ENCODE measurements around the gene SKI.

- TF ChIP-seq EZH2phosphoT487 (IDR thresholded peaks at IDR 0.05; ENCODE audit: low read depth), result no peak
- TF ChIP-seq, protein P1, sequence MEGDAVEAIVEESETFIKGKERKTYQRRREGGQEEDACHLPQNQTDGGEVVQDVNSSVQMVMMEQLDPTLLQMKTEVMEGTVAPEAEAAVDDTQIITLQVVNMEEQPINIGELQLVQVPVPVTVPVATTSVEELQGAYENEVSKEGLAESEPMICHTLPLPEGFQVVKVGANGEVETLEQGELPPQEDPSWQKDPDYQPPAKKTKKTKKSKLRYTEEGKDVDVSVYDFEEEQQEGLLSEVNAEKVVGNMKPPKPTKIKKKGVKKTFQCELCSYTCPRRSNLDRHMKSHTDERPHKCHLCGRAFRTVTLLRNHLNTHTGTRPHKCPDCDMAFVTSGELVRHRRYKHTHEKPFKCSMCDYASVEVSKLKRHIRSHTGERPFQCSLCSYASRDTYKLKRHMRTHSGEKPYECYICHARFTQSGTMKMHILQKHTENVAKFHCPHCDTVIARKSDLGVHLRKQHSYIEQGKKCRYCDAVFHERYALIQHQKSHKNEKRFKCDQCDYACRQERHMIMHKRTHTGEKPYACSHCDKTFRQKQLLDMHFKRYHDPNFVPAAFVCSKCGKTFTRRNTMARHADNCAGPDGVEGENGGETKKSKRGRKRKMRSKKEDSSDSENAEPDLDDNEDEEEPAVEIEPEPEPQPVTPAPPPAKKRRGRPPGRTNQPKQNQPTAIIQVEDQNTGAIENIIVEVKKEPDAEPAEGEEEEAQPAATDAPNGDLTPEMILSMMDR (IDR thresholded peaks at IDR 0.05; ENCODE audit: low read depth, low read length), result no peak
These were observed 24.3 kb downstream of the SKI start for GRCh38 chr1:2252423-2252822.

All from OCI-LY3 (cell line).